GM20000 (cell line): ENCODE data around the gene GARS1.
A peak's percentile ranks its signal among the peaks of the same experiment; 100 is the strongest.
"Not testable (repeated sequence)": the region's sequence is repeated elsewhere in the genome, so short reads cannot be mapped to it uniquely, and the experiment has no call there.

Experiments
- DNase-seq: peaks from one replicate; pipeline ENCODE4 v3.0.0; 2012; ENCODE audit warnings: low spot score
- TF ChIP-seq, protein P1 (sequence below): IDR thresholded peaks from 2 replicates; pipeline ENCODE4 v1.5.1; 2012; ENCODE audit warnings: mild to moderate bottlenecking, control low read depth; ENCODE audit errors: extremely low read depth, missing control alignments

GARS1 gene

DNA sequence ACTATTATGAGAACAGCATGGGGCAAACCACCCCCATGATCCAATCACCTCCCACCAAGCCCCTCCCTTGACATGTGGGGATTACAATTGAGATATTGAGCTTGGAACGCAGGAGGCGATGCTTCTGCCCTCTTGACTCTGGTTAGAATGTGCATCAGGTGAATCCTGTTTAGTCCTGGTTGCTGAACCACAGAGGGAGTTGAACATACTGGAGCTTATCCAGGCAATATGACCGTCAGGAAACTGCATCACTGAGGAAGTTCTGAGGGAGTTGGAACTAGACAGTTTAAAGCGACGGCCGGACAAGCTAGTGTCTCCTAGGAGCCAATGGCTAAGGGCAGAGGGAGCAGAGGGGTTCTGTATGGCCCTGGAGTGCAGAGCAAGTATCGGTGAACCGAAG, 31.8 kb upstream of the GARS1 start:
- no peak for DNase-seq
- TF ChIP-seq, protein P1, sequence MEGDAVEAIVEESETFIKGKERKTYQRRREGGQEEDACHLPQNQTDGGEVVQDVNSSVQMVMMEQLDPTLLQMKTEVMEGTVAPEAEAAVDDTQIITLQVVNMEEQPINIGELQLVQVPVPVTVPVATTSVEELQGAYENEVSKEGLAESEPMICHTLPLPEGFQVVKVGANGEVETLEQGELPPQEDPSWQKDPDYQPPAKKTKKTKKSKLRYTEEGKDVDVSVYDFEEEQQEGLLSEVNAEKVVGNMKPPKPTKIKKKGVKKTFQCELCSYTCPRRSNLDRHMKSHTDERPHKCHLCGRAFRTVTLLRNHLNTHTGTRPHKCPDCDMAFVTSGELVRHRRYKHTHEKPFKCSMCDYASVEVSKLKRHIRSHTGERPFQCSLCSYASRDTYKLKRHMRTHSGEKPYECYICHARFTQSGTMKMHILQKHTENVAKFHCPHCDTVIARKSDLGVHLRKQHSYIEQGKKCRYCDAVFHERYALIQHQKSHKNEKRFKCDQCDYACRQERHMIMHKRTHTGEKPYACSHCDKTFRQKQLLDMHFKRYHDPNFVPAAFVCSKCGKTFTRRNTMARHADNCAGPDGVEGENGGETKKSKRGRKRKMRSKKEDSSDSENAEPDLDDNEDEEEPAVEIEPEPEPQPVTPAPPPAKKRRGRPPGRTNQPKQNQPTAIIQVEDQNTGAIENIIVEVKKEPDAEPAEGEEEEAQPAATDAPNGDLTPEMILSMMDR: no peak

DNA sequence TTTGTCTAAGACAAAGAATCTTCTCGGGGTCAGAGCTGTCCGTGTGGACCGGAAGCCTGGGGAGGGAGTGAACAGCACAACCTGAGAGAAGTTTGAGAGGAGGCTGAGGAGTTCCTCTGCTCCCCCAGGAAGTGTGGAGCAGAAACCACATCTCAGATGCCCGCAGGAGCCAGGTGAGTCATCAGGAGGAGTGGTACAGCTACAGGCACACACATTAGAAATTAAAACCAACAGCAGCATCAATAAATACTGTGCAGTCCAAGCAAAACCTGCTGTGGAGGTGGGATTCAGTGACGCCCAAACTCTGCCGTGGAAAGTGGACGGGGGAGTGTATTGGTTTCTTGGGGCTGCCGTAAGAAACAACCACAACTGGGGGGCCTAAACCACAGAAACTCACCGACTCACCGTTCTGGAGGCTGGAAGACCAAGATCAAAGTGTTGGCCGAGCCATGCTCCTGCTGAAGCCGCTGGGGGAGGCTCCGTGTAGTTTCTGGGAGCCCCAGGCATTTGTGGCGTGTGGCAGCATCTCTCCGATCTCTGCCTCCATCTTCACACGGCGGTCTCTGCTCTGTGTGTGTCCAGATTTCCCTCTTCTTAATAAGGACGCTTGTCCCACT, 31.2 kb upstream of the GARS1 start:
- TF ChIP-seq, protein P1: no peak
- DNase-seq: no peak

DNA sequence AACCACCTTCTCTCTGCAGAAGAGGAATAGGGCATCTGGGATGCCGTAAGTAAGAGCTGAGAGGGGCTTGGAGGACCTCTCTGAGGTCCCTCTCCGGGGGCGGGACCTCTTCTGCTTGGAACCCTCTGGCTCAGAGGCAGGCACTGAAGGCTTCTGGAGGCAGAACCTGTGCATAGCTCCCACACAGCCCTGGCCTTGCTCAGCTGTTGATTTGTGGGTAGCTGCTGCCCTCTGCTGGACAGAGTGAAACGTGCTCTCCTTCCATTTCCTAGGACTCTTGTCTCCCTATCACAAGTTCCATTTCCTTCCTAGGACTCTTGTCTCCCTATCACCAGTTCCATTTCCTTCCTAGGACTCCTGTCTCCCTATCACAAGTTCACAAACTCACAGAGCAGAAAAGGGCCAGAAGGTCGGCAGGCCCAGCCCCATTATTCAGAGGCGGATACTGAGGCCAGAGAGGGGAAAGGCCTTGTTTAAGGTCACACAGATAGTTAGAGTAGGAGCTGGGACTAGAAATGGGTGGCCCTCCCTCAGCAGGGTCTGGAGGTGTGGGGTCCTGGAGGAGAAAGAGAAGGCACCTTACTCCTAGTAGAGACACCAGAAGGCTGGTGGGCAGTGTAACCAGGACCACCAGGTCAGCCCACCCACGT, 30.3 kb upstream of the GARS1 start:
- TF ChIP-seq, protein P1: peak; percentile 71
- peak; percentile 78 for DNase-seq

DNA sequence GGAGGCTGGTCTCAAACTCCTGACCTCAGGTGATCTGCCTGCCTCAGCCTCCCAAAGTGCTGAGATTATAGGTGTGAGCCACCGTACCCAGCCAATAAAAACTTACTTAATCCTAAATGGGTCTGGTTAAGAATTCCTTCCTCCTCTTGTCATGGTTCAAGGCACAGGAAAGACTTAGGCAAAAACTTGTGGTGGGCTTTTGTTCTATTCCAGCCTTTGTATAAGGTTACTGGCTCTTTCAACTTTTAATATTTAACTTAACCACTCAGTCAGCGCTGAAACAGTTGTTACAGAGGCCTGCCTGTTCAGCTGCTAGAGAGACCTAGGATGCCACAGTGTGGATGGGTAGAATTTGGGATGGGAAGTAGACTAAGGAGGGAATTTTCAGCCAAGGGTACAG, 28.1 kb upstream of the GARS1 start:
- TF ChIP-seq, protein P1: no peak
- DNase-seq: no peak

DNA sequence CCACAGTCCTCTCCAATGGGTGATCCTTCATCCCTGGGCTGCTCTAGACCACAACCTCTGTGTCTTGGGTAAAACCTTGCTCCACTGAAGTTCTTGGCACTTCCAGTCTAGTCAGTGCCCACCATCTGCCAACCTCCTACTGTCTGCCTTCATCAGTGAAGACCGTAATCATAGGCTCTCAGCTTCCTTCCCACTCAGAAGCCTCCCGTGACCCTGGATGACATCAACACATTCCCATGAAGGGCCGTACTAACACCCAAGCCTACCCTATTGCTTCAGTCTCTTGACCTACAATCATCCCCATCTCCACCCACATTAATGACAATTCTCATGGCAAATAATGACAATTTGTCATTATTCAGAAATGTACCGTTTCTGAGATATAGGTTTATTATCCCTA, 27.6 kb upstream of the GARS1 start:
- TF ChIP-seq, protein P1: no peak
- no peak for DNase-seq

DNA sequence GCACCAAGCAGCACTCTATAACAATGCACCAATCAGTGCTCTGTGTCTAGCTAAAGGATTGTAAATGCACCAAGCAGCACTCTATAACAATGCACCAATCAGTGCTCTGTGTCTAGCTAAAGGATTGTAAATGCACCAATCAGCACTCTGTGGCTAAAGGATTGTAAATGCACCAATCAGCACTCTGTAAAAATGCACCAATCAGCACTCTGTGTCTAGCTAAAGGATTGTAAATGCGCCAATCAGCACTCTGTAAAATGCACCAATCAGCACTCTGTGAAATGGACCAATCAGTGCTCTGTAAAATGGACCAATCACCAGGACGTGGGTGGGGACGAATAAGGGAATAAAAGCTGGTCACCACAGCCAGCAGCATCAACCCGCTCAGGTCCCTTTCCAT, 24.4 kb upstream of the GARS1 start:
- not testable (repeated sequence) for DNase-seq

DNA sequence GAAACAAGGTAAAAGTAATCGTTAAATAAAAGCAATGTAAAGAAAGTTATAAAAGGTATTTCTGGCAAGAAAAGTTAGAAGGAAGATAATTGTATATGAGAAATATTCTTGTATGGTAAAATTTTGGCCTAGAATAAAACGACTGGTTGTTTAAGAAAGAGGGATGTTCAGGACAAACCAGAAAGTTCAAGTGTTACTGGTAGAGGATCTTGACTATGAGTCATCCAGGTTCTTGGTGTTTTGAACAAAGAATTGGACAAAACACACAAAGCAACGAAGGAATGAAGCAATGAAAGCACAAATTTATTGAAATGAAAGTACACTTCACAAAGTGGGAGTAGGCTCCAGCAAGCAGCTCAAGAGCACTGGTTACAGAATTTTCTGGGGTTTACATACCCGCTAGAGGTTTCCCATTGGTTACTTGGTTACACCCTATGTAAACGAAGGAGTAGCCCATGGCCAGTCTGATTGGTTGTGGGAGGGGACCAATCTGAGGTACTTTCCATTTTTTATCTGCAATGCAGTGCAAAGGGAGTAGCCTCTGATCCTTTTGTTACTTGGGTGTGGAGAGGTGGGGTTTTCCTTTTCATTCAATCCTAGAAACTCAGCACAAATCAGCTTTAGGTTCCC, 22.4 kb upstream of the GARS1 start:
- DNase-seq: no peak

More for the DNA sequence above, 22.4 kb upstream of the GARS1 start:
- TF ChIP-seq, protein P1: no peak
